ENCODE measurements around the gene SELENOI.
"Not testable (repeated sequence)": the region's sequence is repeated elsewhere in the genome, so short reads cannot be mapped to it uniquely, and the experiment has no call there.

SELENOI gene

DNA sequence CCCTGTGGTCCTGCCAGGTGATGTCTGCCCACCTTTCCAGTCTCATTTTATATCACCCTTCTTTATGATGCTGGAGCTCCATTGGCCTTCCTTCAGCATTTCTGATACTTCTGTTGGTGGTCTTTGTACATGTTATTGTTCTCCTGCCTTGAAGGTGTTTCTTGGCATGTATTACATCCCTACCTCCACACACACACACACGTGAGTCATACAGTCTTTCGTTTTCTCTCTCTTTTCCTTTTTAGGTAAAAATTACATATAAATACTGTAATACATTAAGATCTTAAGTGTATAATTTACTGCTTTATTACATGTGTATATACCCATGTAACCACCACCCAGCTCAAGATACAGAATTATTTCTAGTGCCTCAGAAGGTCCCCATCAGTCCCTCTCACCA is 10.8 kb downstream of the SELENOI start:
- DNase-seq (ENCODE audit: low read depth in 2 of 2) = no peak

DNA sequence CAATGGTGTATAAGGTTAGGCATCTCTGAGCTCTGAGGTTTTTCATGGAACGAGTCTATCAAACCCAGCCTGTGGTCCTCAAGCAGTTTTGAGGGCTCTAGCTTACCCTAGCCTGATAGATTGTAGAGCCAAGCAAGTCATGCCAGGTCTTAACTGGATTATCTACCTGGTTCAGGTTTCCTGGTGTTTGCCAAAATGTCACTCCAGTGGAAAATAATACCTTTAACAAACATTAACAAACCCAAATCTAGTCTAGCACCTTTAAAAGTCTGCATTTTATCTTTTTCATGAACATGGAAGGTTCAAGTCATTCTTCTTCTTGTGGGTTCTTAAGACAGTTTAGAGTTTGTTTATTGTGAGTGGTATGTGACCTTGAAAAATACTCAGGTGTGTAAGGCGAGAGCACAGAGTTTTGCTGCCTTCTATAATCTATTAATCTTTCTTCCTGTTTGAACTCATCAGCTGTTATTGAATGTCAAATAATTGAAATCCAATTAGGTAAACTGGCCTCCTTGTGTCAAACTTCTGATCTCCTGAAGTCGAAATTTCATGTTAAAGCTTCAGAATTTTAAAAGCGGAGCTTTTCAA is 14.0 kb downstream of the SELENOI start:
- DNase-seq (ENCODE audit: low read depth in 2 of 2) = no peak

DNA sequence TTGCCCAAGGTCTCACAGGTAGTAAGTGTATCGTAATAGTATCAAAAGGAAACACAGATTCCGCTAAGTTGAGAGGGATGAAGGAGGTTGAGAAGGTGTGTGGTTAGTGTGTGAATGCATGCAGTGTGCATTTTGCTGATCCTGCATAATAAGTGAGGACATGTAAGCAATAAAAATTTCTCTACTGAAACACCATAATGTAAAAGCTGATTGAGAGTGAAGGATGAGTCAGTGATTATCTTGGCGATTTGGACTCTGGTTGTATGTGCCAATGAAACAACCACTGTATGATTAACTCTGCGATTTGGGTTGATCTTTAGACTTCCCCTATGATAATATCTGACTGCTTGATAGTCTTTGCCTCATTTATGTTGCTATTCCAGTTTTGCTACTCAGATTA is 17.4 kb downstream of the SELENOI start:
- DNase-seq (ENCODE audit: low read depth in 2 of 2) = no peak

DNA sequence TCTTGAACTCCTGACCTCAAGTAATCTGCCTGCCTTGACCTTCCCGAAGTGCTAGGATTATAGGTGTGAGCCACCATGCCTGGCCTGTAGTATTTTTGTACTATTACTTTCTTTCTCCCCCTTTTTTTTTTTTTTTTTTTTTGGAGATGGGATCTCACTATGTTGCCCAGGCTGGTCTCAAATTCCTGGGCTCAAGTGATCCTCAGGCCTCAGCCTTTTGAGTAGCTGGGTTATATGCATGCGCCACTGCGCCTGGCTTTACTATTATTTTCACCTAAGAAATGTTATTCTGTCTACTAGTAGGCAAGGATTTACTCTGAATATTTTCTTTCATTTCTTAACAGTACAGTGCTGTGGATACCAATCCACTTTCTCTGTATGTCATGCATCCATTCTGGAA is 18.0 kb downstream of the SELENOI start:
- no peak for DNase-seq (ENCODE audit: low read depth in 2 of 2)

DNA sequence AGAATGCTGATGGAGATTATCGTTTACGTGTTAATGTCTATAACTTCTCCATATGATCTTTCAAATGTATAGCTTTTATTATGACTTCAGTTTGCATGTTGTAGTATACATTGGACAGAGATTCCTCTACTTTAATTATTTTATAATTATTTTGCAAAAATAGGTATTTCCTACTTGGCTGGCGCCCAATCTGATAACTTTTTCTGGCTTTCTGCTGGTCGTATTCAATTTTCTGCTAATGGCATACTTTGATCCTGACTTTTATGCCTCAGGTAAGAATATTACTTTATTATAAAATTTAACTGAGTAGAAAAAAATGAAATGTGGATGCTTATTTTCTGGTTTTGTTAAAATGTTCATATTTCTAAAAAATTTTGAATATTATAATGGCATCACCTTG is 18.7 kb downstream of the SELENOI start:
- no peak for DNase-seq (ENCODE audit: low read depth in 2 of 2)

DNA sequence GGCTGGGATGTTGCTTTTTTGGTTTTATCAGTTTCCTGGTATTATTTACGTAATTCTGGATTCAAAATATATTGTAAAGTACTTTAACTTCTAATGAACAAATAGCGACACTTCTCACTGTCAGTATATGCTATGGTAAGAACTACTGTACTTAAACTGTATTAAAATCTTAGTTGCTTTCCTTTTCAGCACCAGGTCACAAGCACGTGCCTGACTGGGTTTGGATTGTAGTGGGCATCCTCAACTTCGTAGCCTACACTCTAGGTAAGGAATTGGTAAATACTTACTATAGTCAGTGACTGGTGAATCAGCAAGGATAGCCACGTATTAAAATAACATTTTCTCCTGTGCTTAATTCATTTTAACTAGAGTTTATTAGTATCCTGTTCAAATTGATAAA is 21.0 kb downstream of the SELENOI start:
- DNase-seq (ENCODE audit: low read depth in 2 of 2) = no peak

DNA sequence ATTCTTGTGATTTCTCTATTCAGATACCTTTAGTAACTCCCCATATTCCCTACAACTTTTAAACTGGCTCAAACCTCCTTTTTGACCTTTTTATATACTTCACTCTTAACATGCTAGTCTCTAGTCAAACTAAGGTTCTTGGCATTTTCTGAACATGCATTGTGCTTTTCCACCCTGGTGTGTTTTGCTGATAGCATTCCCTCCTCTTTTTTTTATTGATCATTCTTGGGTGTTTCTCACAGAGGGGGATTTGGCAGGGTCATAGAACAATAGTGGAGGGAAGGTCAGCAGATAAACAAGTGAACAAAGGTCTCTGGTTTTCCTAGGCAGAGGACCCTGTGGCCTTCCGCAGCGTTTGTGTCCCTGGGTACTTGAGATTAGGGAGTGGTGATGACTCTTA is 23.7 kb downstream of the SELENOI start:
- DNase-seq (ENCODE audit: low read depth in 2 of 2) = not testable (repeated sequence)

DNA sequence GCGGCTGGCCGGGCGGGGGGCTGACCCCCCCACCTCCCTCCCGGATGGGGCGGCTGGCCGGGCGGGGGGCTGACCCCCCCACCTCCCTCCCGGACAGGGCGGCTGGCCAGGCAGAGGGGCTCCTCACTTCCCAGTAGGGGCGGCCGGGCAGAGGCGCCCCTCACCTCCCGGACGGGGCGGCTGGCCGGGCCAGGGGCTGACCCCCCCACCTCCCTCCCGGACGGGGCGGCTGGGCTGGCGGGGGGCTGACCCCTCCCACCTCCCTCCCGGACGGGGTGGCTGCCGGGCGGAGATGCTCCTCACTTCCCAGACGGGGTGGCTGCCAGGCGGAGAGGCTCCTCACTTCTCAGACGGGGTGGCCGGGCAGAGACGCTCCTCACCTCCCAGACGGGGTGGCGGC is 25.0 kb downstream of the SELENOI start:
- DNase-seq (ENCODE audit: low read depth in 2 of 2) = not testable (repeated sequence)

DNA sequence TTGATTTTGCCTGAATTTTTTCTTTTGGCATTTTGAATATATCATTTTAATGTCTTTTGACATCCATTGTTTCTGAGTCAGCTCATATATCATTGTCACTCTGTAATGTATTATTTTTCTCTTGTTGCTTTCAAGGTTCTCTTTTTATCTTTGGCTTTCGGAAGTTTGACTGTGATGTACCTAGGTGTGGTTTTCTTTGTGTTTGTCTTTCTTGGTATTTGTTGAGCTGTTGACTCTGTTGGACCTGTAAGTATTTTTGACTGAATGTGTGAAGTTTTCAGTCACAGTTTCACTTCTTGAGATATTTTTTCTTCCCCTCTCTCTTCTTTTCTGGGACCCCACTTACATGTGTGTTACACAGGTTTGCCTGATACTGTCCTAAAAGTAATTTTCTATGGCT is 30.9 kb downstream of the SELENOI start:
- no peak for DNase-seq (ENCODE audit: low read depth in 2 of 2)

DNA sequence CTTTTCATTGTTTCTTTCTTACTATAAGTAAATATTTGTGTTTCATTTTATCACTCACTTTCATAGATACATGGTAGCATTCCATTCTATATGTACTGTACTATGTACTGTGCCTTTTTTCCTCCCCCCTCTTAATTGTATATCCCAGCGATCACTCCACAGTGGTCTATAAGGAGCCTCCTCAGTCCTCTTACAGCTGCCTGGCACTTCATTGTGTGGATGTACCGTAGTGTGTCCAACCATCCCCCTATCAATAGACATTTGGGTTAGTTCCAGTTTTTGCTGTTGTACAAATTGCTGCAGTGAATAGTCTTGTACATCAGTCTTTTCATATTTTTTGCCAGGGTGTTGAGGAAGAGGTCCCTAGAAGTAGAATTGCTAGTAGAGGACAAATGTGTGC is 34.3 kb downstream of the SELENOI start:
- DNase-seq (ENCODE audit: low read depth in 2 of 2) = no peak

DNA sequence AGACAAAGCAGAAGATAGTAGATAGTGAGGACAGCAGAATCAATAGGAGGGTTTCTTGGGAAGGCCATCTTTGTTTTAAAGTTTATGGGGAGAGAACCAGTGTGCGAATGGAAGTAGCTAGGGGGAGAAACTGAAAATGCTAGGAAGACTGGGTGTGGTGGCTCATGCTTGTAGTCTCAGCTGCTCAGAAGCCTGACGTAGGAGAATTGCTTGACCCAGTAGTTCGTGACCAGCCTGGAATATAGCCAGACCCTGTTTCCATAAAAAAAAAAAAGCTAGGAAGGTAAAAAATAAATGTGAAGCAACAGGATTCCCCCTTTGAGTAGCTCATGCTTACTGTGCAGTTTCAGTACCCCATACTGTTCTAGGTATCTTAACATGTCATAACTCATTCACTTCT is 36.6 kb downstream of the SELENOI start:
- DNase-seq (ENCODE audit: low read depth in 2 of 2) = no peak

DNA sequence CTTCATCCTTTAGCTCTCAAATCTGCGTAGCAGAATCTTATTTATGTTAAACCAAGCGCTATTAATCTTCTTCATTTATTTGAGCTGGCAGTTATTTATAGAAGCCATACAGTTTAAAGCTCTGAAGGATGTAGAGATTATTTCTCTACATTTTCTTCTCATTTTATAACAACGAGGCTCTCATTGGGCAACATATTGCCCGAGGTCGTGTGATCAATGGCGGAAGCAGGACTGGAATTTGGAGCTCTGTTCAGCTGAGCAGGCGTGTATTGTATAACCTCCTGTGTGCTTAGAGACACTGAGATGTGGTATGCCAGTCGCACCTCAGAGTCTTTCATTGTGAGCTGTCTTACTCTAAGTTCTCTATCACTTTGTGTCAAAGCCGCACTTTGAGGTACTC is 38.2 kb downstream of the SELENOI start:
- DNase-seq (ENCODE audit: low read depth in 2 of 2) = no peak

DNA sequence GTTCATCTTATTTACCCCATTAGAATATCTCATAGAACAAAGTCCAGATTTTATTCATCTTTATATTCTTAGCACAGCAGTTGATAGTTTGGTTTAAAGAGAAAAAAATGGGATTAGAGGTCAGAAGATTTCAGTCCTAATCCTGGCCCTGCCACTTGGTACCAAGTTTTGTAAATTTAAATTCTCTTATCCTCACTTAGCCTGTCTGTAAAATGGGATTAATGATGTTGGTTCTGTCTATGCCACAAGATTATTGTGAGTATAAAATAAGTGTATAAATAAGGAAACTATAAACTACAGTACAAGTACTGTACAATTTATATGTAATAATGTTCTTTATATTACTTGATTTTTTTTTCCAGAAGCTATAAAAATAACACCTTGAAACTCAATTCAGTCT is 38.7 kb downstream of the SELENOI start:
- no peak for DNase-seq (ENCODE audit: low read depth in 2 of 2)

DNA sequence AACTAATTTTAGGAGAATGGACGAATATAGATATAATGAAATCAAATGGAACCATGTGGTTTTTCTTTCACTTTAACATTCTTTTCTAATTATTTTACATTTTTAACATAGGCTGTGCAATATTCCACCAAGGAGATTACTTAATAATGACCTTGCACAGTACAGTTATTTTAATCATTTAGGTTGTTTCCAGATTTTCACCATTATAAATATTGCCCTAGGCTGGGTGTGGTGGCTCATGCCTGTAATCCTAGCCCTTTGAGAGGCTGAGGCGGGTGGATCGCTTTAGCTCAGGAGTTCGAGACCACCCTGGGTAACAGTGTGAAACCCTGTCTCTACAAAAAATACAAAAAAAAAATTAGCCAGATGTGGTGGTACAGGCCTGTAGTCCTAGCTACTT is 41.2 kb downstream of the SELENOI start:
- DNase-seq (ENCODE audit: low read depth in 2 of 2) = no peak

DNA sequence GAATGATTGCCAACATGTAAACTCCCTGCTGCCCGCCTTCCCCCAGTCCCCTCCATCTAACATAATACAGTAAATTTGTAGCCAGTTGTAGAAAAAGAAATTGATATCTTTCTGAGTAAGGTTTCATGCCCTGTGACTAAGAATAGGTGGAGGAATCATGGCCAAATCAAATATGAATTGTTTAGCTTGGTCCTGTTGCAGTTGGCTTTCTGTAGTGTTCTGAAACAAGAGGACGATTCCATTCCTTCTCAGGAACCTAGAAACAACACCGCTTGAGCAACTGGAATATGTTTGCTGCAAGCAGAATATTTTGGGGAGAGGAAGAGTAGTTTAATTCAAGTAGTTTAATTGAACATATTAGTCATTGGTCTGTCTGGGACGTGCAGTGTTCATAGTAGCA is 48.8 kb downstream of the SELENOI start:
- DNase-seq (ENCODE audit: low read depth in 2 of 2) = no peak

DNA sequence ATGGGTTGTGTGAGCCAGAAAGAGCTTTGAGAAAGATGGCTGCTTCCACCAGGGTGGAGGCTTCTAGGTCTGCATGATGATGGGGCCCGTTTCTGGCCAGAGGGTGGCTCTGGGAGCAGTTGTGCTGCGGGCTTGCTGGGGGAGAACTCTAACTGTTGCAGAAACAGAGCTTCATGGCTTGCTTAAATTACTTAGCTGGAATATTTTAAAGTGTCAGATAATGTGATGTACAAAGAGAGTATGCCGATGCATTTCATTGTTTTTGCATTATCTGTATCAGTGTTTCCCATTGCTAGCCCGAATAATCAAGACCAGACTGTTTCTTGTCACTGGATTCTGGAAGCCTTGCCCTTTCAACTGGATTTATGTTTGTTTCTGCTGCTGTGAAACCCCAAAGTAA is 49.5 kb downstream of the SELENOI start:
- DNase-seq (ENCODE audit: low read depth in 2 of 2) = no peak

DNA sequence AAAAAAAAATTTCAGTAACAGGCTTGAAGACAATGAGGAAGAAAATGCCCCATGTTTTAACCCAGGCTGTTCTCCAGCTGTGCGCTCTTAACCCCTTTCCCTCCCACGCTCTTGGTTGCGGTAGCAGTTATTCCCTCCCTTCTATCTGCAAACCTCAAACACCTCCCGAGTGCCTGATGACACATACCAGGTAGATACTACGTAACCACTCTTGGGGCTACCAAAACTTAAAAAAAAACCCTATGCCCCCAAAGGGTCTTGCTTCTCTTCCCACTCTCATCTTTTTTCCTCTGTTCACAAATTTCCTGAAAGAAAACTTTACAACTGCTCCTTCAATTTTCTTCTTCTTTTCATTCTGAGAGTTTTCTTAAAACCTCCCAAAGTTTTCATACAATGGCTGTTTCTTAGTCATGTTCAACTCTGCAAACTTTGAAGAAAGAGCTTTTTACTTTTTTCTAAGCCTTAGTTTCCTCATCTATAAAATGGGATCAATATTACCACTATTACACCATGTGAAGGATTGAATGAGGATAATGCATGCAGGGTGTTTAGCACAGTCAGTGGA is 50.9 kb downstream of the SELENOI start:
- DNase-seq (ENCODE audit: low read depth in 2 of 2) = peak in 1 of 2 donors; percentile 11

DNA sequence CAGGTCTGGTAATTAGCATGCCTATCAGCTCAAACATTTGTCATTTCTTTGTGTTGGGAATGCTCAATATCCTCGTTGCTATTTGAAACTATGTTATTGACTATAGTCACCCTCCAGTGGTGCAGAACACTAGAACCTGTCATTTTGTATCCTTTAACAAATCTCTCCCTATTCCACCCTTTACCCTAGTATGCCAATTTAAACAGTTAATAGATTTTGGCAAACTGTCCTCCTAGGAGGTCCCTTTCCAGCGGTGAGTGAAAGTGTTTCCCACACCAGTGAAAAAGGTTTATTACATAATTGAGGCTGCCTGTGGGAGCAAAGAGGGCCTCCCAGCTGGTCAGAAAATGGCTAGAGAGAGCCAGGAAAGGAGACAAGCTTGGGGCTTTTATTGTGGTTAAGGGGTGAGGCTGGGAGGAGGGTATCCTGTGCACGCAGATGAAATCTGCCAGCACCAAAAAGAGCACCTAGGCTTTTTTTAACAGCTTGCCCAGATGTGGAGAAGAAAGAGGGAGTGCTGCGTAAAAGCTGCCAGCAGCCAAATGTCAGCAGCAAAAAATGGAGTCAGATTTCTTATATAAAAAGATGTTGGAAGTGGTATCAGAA is 53.9 kb downstream of the SELENOI start:
- no peak for DNase-seq (ENCODE audit: low read depth in 2 of 2)

DNA sequence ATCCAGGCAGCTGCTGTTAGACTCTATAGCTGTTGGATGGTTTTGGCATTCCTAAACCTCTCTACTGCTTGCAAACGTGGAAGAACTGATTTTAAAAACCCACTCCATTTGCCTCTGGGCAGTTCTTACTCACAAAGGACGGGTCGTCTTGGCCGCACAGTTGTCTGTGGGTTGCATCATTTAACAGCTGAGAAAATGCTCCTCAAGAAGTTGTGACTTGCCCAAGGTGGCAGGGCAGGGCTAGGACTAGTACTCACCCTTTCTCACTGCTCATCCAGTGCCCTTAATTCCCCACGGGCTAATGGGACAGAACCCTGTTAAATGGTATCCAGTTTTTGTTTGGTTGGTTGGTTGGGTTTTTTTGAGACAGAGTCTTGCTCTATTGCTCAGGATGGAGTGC is 54.8 kb downstream of the SELENOI start:
- DNase-seq (ENCODE audit: low read depth in 2 of 2) = no peak

DNA sequence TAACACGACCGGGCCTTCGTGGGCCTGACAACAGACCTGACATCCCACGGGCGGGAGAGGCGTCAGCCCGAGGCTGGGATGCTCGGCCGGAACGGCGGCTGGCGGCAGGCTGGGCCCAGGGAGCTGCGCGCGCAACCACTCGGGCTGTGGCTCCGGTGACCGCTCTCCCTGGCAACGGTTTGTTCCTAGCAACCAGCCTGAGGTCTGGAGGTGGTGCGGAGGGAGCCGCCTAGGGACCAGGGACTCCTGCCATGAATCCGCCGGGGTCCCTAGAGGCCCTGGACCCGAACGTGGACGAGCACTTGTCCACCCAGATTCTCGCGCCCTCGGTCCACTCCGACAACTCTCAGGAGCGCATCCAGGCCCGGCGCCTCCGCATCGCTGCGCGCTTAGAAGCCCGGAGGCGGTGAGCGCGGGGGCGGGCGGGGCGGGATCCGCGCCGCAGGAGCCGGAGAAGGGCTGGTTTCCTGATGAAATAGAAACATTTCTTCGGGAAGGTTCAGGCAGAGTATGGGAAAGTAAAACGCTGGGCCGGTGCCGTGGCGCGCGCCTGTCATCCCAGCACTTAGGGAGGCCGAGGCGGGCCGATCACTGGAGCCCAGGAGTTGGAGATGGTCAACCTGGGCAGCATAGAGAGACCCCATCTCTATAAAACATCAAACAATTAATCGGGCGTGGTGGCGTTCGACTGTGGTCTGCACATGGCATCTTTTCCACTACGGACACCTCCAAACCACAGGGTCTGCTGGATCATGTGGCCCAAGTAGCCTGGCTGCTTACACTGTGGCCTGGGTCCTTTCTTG is 56.0 kb downstream of the SELENOI start, which contains the start of gene DRC1:
TSS of gene DRC1 (plus strand) at position 182 of the 803 bp plus-strand sequence. CDS start at position 252, 70 bp downstream.
- no peak for DNase-seq (ENCODE audit: low read depth in 2 of 2)

DNA sequence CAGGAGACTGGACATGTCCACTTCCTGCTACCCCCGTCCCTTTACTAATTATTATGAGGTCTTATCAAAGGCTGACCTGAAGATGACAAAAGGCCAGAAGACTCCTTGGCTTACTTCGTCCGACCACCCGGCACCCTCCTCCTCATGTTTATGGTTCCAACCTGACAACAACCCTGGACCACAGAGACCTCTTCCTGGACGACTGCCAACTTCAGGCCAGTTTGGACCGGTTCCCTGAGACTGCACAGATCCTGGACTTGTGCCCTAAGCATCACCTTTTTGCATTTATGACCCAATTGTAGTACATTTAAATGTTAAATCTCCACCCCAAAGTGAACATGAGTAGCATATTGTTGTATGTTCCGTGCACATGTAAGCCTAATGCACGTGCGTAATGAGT is 61.6 kb downstream of the SELENOI start:
- DNase-seq (ENCODE audit: low read depth in 2 of 2) = no peak

DNA sequence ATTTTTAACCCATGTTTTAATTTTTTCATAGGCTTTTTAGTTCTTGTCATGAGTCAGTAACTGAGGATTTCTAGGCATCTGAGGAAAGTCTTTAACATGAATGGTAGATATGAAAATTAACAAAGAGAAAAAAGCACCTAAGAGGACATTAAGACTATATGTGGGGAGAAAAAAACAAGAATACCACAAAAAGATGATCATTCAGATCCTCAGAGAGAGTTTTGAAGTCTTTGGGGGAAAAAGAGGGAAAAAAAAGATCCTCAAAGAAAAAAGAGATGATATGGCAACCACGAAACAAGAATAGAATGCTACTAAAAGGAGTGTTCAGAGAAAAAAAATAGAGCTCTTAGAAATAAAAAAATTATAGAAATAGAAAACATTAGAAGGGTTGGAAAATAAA is 63.8 kb downstream of the SELENOI start:
- no peak for DNase-seq (ENCODE audit: low read depth in 2 of 2)

DNA sequence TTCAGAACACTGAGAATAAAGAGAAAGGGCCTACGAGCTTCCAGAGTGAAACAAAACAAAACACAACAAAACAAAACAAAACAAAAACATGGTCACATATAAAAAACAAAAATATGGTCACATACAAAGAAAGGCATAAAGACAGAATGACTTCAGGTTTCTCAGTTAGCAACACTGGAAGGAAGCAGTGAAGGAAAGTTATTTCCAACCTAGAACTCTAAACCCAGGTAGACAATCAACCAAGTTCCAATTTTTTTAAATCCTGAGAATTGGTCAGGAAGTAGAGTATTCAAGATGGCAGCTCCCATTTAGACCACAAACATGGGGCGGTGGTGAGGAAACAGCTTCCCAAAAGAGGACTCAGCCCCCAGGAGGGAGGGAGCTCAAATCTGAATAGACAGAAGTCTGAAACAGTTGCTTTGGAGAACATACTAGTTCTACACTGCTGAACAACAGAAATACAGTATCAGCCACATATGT is 64.9 kb downstream of the SELENOI start:
- DNase-seq (ENCODE audit: low read depth in 2 of 2) = no peak

All from activated CD8-positive, alpha-beta memory T cell treated with anti-CD3 and anti-CD28 coated beads for 4 hours (primary cell).